HEK293 (cell line): ENCODE measurements around the gene PRRT1.

ENCODE experiments used
- CTCF ChIA-PET: fragments of 350-600 bp; formaldehyde crosslinking; extraction: SDS; loops from one replicate; lab custom pipeline; 2021; ENCODE audit warnings: antibody characterized with exemption; lab: Yijun Ruan, JAX
- POLR2A ChIA-PET: fragments of 300-600 bp; formaldehyde crosslinking; extraction: SDS; loops from one replicate; lab custom pipeline; 2020; ENCODE audit warnings: antibody characterized with exemption, inconsistent platforms; lab: Yijun Ruan, JAX
- H3K27ac ChIP-seq: fragments of 200-500 bp; sonication (Bioruptor generic); 2 replicates; pipeline ENCODE4 v1.5.1; 2014; ENCODE audit warnings: low read depth, low read length, control low read depth, inconsistent platforms; ENCODE audit errors: extremely low read depth
- H3K36me3 ChIP-seq, 2 experiments: fragments of 200-500 bp in 1 of 2; sonication (Bioruptor generic) in 1 of 2; 1 replicate in 1 of 2; 2 replicates in 1 of 2; pipeline ENCODE4 v1.5.1; 2014 to 2017; ENCODE audit warnings: inconsistent platforms in 2 of 2, low read length in 2 of 2; ENCODE audit not compliant: control insufficient read depth in 2 of 2, insufficient read depth in 1 of 2
- H3K4me1 ChIP-seq: fragments of 200-500 bp; sonication (Bioruptor generic); 2 replicates; pipeline ENCODE4 v1.5.1; 2014; ENCODE audit warnings: mild to moderate bottlenecking, low read length, inconsistent platforms; ENCODE audit not compliant: control insufficient read depth, insufficient read depth
- H3K4me3 ChIP-seq: 2 replicates; pipeline ENCODE4 v1.5.1; 2011; ENCODE audit warnings: low read depth, mild to moderate bottlenecking, control low read depth, low read length, moderate library complexity
- H3K9me3 ChIP-seq: fragments of 200-500 bp; sonication (Bioruptor generic); 2 replicates; pipeline ENCODE4 v1.5.1; 2014; ENCODE audit warnings: low read depth, low read length, inconsistent platforms; ENCODE audit not compliant: control insufficient read depth, insufficient read depth
- EGR2 ChIP-seq: fragments of 450-650 bp; formaldehyde crosslinking; IDR thresholded peaks from 2 replicates; pipeline ENCODE4 v1.5.1; 2016; ENCODE audit warnings: low read depth, missing biosample characterization, missing genetic modification characterization
- GLIS1 ChIP-seq: fragments of 450-650 bp; formaldehyde crosslinking; IDR thresholded peaks from 2 replicates; pipeline ENCODE4 v1.5.1; 2016; ENCODE audit warnings: missing biosample characterization, missing genetic modification characterization
- GLIS2 ChIP-seq: fragments of 450-650 bp; formaldehyde crosslinking; IDR thresholded peaks from 2 replicates; pipeline ENCODE4 v1.5.1; 2016; ENCODE audit warnings: missing biosample characterization, missing genetic modification characterization
- HIC1 ChIP-seq: fragments of 450-650 bp; formaldehyde crosslinking; IDR thresholded peaks from 2 replicates; pipeline ENCODE4 v1.5.1; 2016; ENCODE audit warnings: missing biosample characterization, missing genetic modification characterization
- IKZF3 ChIP-seq: fragments of 450-650 bp; IDR thresholded peaks from 2 replicates; pipeline ENCODE4 v1.5.0; 2018; ENCODE audit warnings: missing biosample characterization, mild to moderate bottlenecking, missing genetic modification characterization, moderate library complexity
- PATZ1 ChIP-seq: fragments of 450-650 bp; formaldehyde crosslinking; IDR thresholded peaks from 2 replicates; pipeline ENCODE4 v1.5.1; 2016; ENCODE audit warnings: missing biosample characterization, missing genetic modification characterization
- PRDM10 ChIP-seq: fragments of 450-650 bp; formaldehyde crosslinking; IDR thresholded peaks from 2 replicates; pipeline ENCODE4 v1.5.1; 2016; ENCODE audit warnings: missing biosample characterization, missing genetic modification characterization
- SP7 ChIP-seq: fragments of 450-650 bp; formaldehyde crosslinking; IDR thresholded peaks from 2 replicates; pipeline ENCODE4 v1.5.1; 2016; ENCODE audit warnings: missing biosample characterization, missing genetic modification characterization
- TSHZ1 ChIP-seq: fragments of 450-650 bp; formaldehyde crosslinking; IDR thresholded peaks from 2 replicates; pipeline ENCODE4 v1.5.1; 2016; ENCODE audit warnings: missing biosample characterization, missing genetic modification characterization, borderline replicate concordance
- WT1 ChIP-seq: fragments of 450-650 bp; formaldehyde crosslinking; IDR thresholded peaks from 2 replicates; pipeline ENCODE4 v1.5.1; 2016; ENCODE audit warnings: missing biosample characterization, missing genetic modification characterization
- ZBTB10 ChIP-seq: fragments of 450-650 bp; formaldehyde crosslinking; IDR thresholded peaks from 2 replicates; pipeline ENCODE4 v1.5.1; 2016; ENCODE audit warnings: missing biosample characterization, missing genetic modification characterization
- ZEB2 ChIP-seq: fragments of 450-650 bp; formaldehyde crosslinking; IDR thresholded peaks from 2 replicates; pipeline ENCODE4 v1.5.1; 2016; ENCODE audit warnings: missing biosample characterization, missing genetic modification characterization
- ZFHX2 ChIP-seq: fragments of 450-650 bp; formaldehyde crosslinking; conservative IDR thresholded peaks from 2 replicates; pipeline ENCODE4 v1.5.1; 2016; ENCODE audit warnings: missing biosample characterization, missing genetic modification characterization
- ZNF24 ChIP-seq: fragments of 450-650 bp; formaldehyde crosslinking; IDR thresholded peaks from 2 replicates; pipeline ENCODE4 v1.5.1; 2016; ENCODE audit warnings: missing biosample characterization, missing genetic modification characterization
- ZNF248 ChIP-seq: fragments of 450-650 bp; formaldehyde crosslinking; IDR thresholded peaks from 2 replicates; pipeline ENCODE4 v1.5.1; 2017; ENCODE audit warnings: missing biosample characterization, missing genetic modification characterization

Gene PRRT1

DNA sequence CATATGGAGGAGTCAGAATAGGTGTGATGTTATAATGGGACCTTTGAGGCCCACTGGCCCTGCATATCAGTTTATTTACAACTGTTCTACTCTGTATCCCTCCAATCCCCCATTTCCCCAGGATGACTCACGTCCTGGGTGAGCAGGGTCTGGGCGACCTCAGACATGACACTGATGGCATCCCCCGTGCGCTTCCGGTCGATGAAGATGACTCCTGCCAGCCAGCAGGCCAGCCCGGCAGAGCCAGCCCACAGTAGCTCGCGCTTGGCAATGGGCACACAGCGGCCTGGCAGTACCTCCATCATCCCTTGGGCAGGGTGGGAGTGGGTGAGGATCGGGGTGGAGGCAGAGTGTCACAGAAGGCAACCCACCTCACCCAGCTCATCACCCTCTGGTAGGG lies 18.6 kb upstream of the PRRT1 start:
- ChIA-PET CTCF (interaction anchor here (1.0 to 1.1 kb wide), 2 partner anchors 25 to 53 kb away, joined by 3 read pairs; no protein-coding TSS in a partner anchor), POLR2A (interaction anchor here (1.9 to 2.0 kb wide), 2 partner anchors 20 to 42 kb away, joined by 6 to 9 read pairs; partner anchors contain the start of genes ATF6B and PBX2)
- Histone ChIP-seq H3K9me3 (no peaks in the 10 kb centered on the region), H3K4me3 (no peak overlapping the region), H3K27ac (no peak overlapping the region), H3K4me1 (no peaks in the 10 kb centered on the region; the same call in 1 of the 2 replicates), H3K36me3 (peaks cover 15 to 69% of the 10 kb centered on the region in 2 experiments; a peak in 2 of 3 replicates)
- TF ChIP-seq HIC1 (tag by site-specific recombination) (peak; percentile 21; the same call in 1 of the 2 replicates), ZEB2 (tag by site-specific recombination) (no peak)

DNA sequence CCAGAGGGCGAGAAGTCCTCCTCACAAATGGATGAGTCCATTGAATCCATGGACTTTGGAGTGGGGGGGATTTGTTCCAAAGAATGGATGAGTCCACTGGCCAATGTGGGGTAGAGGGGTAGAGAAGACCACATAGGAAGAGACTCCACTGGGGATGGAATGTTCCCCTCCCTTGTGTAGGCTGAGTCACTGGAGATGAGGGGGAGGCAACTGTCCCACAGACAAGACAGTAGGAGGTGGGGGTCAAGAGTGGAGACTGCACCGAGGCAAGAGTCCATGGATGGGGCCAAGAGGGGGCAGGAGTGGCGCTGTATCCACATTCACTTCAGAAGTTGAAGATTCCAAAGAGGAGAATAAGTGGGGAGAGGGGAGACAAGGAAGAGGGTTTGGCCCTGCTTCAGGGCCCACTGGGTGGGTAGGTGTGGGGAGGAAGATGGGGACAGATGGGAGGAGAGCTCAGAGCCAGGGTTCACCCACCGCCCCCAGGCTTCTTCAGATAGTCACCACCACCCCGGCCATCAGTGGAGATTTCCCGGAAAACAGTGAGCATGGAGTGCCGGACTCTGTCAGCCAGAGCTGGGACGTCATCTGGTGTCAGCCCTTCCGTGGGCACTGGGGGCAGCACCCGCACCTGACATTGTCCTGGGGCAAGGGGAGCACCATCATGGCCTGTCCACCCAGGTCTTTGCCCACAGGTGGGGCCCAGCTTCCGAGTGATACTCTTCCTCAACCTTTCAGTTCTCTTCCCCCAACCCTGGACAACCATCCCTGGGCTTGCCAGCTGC lies 17.3 kb upstream of the PRRT1 start:
- no peaks in the 10 kb centered on the region for H3K4me1 ChIP-seq
- peaks cover 15 to 69% of the 10 kb centered on the region in 2 experiments; a peak in 2 of 3 replicates for H3K36me3 ChIP-seq
- CTCF ChIA-PET, result interaction anchor here (0.6 to 1.3 kb wide), 4 partner anchors 24 to 58 kb away, joined by 3 to 7 read pairs (median 3); partner anchors contain the start of gene GPSM3
- TF ChIP-seq ZNF248, result no peak
- 0 out of 2 replicates have a peak, but pooled peaks have one; percentile 40 for TF ChIP-seq WT1 (tag by site-specific recombination)
- peak; percentile 54 for TF ChIP-seq GLIS1 (tag by site-specific recombination)
- peak; percentile 27; the same call in 1 of the 2 replicates for TF ChIP-seq GLIS2
- TF ChIP-seq TSHZ1 (tag by site-specific recombination), result no peak
- no peak for TF ChIP-seq ZBTB10 (tag by site-specific recombination)
- TF ChIP-seq IKZF3, result 0 out of 2 replicates have a peak, but pooled peaks have one; percentile 26
- TF ChIP-seq SP7 (tag by site-specific recombination), result no peak
- peak; percentile 64 for TF ChIP-seq ZFHX2 (tag by site-specific recombination)
- TF ChIP-seq EGR2 (tag by site-specific recombination), result peak; percentile 59; the same call in 1 of the 2 replicates
- TF ChIP-seq PATZ1 (tag by site-specific recombination), result peak; percentile 30; the same call in 1 of the 2 replicates
- no peak for TF ChIP-seq ZNF24 (tag by site-specific recombination)
- TF ChIP-seq PRDM10, result peak; percentile 92
- H3K4me3 ChIP-seq, result no peak overlapping the region
- POLR2A ChIA-PET, result interaction anchor here (0.7 to 2.0 kb wide), 6 partner anchors 8 to 41 kb away, joined by 3 to 9 read pairs (median 5); partner anchors contain the start of genes ATF6B and PBX2
- no peaks in the 10 kb centered on the region for H3K9me3 ChIP-seq
- H3K27ac ChIP-seq, result no peak overlapping the region
